ENCODE measurements around the gene BMPR1B. TPM values are rescaled to one million over a fixed set of nuclear protein-coding genes. Genes with fewer than 3 reads are reported as not detected.

Gene BMPR1B
- total RNA-seq, 1 donor: 4.3 TPM

DNA sequence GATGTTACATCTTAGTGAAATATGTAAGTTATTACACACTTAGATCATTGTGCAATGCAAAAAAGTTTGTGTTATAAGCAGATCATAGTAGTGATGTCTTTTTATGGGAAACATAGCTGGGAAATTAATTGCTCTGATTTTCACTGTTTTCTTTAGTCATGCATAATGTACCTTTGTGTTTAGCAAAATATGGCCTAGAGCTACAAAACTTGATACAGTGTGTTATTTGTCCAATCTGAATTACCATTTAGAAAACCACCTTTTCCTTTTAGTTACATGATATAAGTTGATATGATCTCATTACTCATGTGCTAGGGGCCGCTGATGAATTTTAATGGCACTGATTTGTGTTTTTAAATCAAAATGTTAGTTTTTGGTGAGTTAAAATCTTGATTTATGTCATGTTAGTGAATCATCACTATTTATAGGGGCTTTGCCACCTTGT, 2.0 kb downstream of the BMPR1B start:
- no peak overlapping the region for H3K4me3 ChIP-seq (ENCODE audit: low read depth, low read length)
- no peak for DNase-seq (ENCODE audit: low read depth)
- TF ChIP-seq, protein P1, sequence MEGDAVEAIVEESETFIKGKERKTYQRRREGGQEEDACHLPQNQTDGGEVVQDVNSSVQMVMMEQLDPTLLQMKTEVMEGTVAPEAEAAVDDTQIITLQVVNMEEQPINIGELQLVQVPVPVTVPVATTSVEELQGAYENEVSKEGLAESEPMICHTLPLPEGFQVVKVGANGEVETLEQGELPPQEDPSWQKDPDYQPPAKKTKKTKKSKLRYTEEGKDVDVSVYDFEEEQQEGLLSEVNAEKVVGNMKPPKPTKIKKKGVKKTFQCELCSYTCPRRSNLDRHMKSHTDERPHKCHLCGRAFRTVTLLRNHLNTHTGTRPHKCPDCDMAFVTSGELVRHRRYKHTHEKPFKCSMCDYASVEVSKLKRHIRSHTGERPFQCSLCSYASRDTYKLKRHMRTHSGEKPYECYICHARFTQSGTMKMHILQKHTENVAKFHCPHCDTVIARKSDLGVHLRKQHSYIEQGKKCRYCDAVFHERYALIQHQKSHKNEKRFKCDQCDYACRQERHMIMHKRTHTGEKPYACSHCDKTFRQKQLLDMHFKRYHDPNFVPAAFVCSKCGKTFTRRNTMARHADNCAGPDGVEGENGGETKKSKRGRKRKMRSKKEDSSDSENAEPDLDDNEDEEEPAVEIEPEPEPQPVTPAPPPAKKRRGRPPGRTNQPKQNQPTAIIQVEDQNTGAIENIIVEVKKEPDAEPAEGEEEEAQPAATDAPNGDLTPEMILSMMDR (IDR thresholded peaks at IDR 0.05; ENCODE audit: insufficient read depth, low read depth, low read length): no peak

DNA sequence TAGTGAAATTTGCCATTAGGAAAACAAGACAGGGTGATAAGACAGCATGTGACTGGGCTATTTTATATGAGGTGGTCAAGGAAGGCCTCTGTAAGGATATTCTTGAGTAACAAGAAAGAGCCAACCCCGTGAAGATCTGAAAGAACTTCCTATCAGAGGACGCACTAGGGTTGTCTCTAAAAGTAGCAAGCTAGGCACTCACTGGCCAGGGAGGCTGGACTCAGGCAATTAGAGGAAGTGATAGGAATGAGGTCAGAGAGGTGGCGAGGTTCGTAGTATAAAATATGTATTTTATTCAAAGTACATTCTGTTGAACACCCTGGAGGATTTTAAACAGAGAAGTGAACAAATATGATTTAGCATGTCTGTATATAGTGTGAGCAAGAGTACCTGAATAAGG, 4.6 kb downstream of the BMPR1B start:
- no peak for DNase-seq (ENCODE audit: low read depth)
- no peak overlapping the region for H3K4me3 ChIP-seq (ENCODE audit: low read depth, low read length)
- TF ChIP-seq, protein P1 (IDR thresholded peaks at IDR 0.05; ENCODE audit: insufficient read depth, low read depth, low read length): no peak

DNA sequence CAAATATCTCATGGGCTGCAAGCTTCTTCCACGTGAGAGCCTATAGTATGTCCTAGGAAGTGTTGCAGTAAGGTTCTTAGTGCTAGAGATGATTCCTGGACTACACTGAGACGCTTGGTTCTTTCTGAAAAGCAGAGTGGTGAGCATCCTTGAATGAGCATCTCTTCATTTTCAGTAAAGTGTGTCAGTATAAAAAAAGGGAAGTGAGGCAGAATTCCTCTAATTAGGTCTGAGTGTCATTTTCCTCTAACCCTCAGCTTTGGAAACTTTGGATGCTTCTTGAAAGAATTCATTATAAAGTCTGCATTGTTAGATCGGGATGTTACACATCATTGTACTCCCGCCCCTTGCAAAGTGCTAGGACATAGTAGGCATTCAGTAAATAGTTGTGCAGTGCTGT, 5.2 kb downstream of the BMPR1B start:
- H3K4me3 ChIP-seq (ENCODE audit: low read depth, low read length): no peak overlapping the region
- TF ChIP-seq, protein P1 (IDR thresholded peaks at IDR 0.05; ENCODE audit: insufficient read depth, low read depth, low read length): no peak
- no peak for DNase-seq (ENCODE audit: low read depth)

DNA sequence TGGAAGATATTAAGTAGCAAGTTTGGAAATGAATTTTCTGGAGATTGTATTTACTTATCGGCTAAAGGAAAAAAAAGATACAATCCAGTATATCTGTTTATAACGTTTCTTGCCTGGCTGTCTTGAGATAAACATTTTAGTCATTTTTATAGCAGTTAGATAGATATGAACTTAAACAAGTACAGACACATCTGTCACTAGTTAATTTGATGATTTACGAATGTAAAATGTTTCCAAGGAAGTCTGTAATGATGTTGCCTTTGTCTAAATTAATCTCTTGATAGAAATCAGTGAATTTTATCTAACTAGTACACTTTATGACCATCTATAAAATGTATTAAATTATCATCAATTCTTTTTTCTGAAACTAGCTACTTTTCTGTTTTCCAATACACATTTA, 5.7 kb downstream of the BMPR1B start:
- DNase-seq (ENCODE audit: low read depth): peak; percentile 26
- H3K4me3 ChIP-seq (ENCODE audit: low read depth, low read length): no peak overlapping the region
- TF ChIP-seq, protein P1 (IDR thresholded peaks at IDR 0.05; ENCODE audit: insufficient read depth, low read depth, low read length): no peak

DNA sequence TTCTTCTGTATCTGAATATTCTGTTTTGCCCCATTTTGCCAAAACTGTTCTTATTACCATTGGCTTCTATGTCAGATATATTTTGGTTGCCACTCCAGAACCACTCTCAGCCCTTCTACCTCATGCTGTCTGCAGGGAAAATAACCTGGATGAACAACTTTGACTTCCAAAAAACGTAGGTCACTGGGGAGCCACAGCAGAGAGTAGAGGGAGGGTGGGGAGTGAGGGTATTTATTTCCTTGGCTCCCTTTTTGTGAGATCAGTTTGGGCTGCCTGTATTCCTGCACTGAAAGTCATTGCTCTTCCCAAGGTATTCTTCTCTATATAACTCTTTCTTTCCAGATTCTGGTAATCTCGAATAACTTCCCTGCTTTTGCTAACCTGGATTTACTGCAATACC, 6.3 kb downstream of the BMPR1B start:
- no peak for DNase-seq (ENCODE audit: low read depth)
- no peak overlapping the region for H3K4me3 ChIP-seq (ENCODE audit: low read depth, low read length)
- TF ChIP-seq, protein P1 (IDR thresholded peaks at IDR 0.05; ENCODE audit: insufficient read depth, low read depth, low read length): no peak

DNA sequence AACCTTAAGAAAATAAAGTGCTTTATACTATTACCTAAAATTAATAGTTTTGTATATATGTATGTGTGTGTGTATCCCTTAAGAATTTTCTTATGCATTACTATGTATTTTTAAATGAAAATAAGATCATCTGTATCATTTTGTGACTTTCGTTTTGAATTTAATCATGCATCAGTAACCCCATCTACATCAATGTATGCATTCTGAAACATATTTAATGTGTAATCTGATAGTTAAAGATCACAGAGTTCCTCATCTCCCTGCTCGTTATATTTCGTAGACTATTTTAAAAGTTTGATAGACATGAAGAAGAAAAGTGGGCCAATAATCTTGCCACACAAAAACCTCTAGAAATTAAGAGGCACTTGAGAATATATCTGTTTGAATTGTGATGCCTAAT, 7.4 kb downstream of the BMPR1B start:
- no peak overlapping the region for H3K4me3 ChIP-seq (ENCODE audit: low read depth, low read length)
- no peak for DNase-seq (ENCODE audit: low read depth)
- TF ChIP-seq, protein P1 (IDR thresholded peaks at IDR 0.05; ENCODE audit: insufficient read depth, low read depth, low read length): no peak

DNA sequence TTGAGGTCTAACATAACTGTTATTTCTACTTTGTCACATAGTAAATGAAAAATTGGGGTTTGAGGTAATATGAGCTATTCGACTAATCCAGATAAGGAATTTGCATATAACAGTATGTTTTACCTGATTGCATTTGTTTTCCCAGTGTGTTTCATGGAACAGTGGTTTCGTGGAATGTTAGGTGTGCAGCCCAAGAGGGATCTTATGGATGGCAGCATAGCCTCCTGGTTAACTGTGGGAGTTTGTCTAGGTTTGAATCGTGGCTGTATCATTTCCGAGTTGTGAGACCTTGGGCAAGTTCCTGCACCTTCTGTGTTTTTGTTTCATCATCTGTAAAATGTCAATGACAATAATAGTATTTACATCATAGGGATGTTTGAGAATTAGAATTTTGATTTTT, 7.9 kb downstream of the BMPR1B start:
- no peak for DNase-seq (ENCODE audit: low read depth)
- TF ChIP-seq, protein P1 (IDR thresholded peaks at IDR 0.05; ENCODE audit: insufficient read depth, low read depth, low read length): no peak
- H3K4me3 ChIP-seq (ENCODE audit: low read depth, low read length): no peak overlapping the region
